Sciatic nerve (tissue), 2 donors: ENCODE results near the gene EFNA2. TPM values are rescaled to one million over a fixed set of nuclear protein-coding genes. Genes with fewer than 3 reads are reported as not detected.

Source experiments
- ATAC-seq: fragments of 200-7000 bp; cut with Tn5 transposase; one replicate; pipeline ENCODE4 v1.9.1; 2020; ENCODE audit warnings: mild to moderate bottlenecking, moderate library complexity
- DNase-seq: peaks from one replicate; pipeline ENCODE4 v3.0.0-alpha.2; 2020; ENCODE audit warnings: low spot score
- intact Hi-C: fragments of 100-400 bp; cut with DNase I; formaldehyde crosslinking; loops from one replicate; pipeline ENCODE4 v1.14.2; 2022
- total RNA-seq: library from RNA; stranded (reverse); fragmentation: NEBNext Ultra II Directional; extraction: Animal tissue kit (Norgen Biotek cat#: 25700); gene quantifications from one replicate; pipeline ENCODE4 v1.2.1, GENCODE V29; 2021
- donor health status: DM: no; HTN: no; CAD: no.
- donor health status: DM: no; HTN: no; CAD: no.

EFNA2 gene
- total RNA-seq, 1 donor from 2014 or later, result not detected

GRCh38 chr19:1278713-1279660 is 6.7 kb upstream of the EFNA2 start:
- intact Hi-C loops, result no loop called here
- ATAC-seq, result no peak

GRCh38 chr19:1279782-1280341 is 5.8 kb upstream of the EFNA2 start:
- DNase-seq, result peak; percentile 90
- ATAC-seq, result peak; percentile 44
- intact Hi-C loops, result loop anchor here (10.0 kb wide), 1 partner anchor 115 kb away; no protein-coding TSS in a partner anchor

More at GRCh38 chr19:1278713-1279660, 6.7 kb upstream of the EFNA2 start:
- DNase-seq, result no peak

GRCh38 chr19:1280636-1281568 is 4.8 kb upstream of the EFNA2 start:
- ATAC-seq, result no peak
- DNase-seq, result no peak
- intact Hi-C loops, result loop anchor here (10.0 kb wide), 1 partner anchor 114 kb away; no protein-coding TSS in a partner anchor

- DNase-seq (no peak), ATAC-seq (no peak)
- intact Hi-C loops, result loop anchor here (10.0 kb wide), 1 partner anchor 113 kb away; no protein-coding TSS in a partner anchor
These were observed 3.9 kb upstream of the EFNA2 start for GRCh38 chr19:1281569-1282287.

GRCh38 chr19:1282588-1283206 is 3.0 kb upstream of the EFNA2 start:
- ATAC-seq, result no peak
- no peak for DNase-seq
- intact Hi-C loops, result loop anchor here (10.0 kb wide), 1 partner anchor 112 kb away; no protein-coding TSS in a partner anchor

- no peak for DNase-seq
- ATAC-seq, result no peak
- intact Hi-C loops, result loop anchor here (10.0 kb wide), 1 partner anchor 111 kb away; no protein-coding TSS in a partner anchor
These were observed 2.3 kb upstream of the EFNA2 start for GRCh38 chr19:1283207-1283916.

- DNase-seq (no peak), ATAC-seq (no peak)
- intact Hi-C loops, result loop anchor here (10.0 kb wide), 1 partner anchor 111 kb away; no protein-coding TSS in a partner anchor
These were observed 1.8 kb upstream of the EFNA2 start for GRCh38 chr19:1283917-1284292.

- DNase-seq (no peak), ATAC-seq (no peak)
- intact Hi-C loops, result loop anchor here (10.0 kb wide), 1 partner anchor 110 kb away; no protein-coding TSS in a partner anchor
These were observed 1.2 kb upstream of the EFNA2 start for GRCh38 chr19:1284293-1284978.

GRCh38 chr19:1284979-1285736 is 515 bp upstream of the EFNA2 start:
- DNase-seq (no peak), ATAC-seq (no peak)
- intact Hi-C loops, result loop anchor here (10.0 kb wide), 1 partner anchor 110 kb away; no protein-coding TSS in a partner anchor

- no peak for DNase-seq
- intact Hi-C loops, result loop anchor here (10.0 kb wide), 1 partner anchor 108 kb away; no protein-coding TSS in a partner anchor
- ATAC-seq, result no peak
These were observed 1.0 kb downstream of the EFNA2 start for GRCh38 chr19:1286487-1287353.

- intact Hi-C loops, result loop anchor here (10.0 kb wide), 1 partner anchor 107 kb away; no protein-coding TSS in a partner anchor
- ATAC-seq (no peak), DNase-seq (no peak)
These were observed 1.9 kb downstream of the EFNA2 start for GRCh38 chr19:1287354-1288225.

GRCh38 chr19:1288226-1288612 is 2.5 kb downstream of the EFNA2 start:
- intact Hi-C loops, result loop anchor here (10.0 kb wide), 1 partner anchor 107 kb away; no protein-coding TSS in a partner anchor
- no peak for ATAC-seq
- DNase-seq, result no peak

GRCh38 chr19:1288833-1289685 is 3.4 kb downstream of the EFNA2 start:
- intact Hi-C loops, result loop anchor here (1.0 to 10.0 kb wide), 2 partner anchors 106 to 468 kb away; no protein-coding TSS in a partner anchor
- DNase-seq, result no peak
- no peak for ATAC-seq
